OCI-LY7 (cell line): Measurements from ENCODE around the gene OTUD5. TPM values are rescaled to one million over a fixed set of nuclear protein-coding genes. Genes with fewer than 3 reads are reported as not detected.

Source experiments
- BruUV-seq: library from RNA; stranded (reverse); fragments of 400-500 nt; replicated peaks from 2 replicates; lab custom pipeline; 2021; lab: Mats Ljungman, UMichigan
- CTCF ChIA-PET: fragments of 300-600 bp; sonication (Branson Sonifier 250); formaldehyde crosslinking; loops from one replicate; lab custom pipeline; 2022; ENCODE audit warnings: antibody characterized with exemption; ENCODE audit not compliant: unreplicated experiment; lab: Charles Lee
- POLR2A ChIA-PET: fragments of 300-600 bp; sonication (Branson Sonifier 250); formaldehyde crosslinking; loops from one replicate; lab custom pipeline; 2022; ENCODE audit warnings: antibody characterized with exemption; lab: Charles Lee
- DNase-seq: peaks from one replicate; pipeline ENCODE4 v3.0.0-alpha.2; 2015; ENCODE audit warnings: low spot score
- H2AFZ ChIP-seq: fragments of 200-600 bp; sonication (generic), shearing (Covaris generic); 2 replicates; pipeline ENCODE4 v1.6.1; 2014; ENCODE audit warnings: mild to moderate bottlenecking, antibody characterized with exemption, low read length, moderate library complexity
- H3K27ac ChIP-seq: fragments of 200-600 bp; sonication (generic); 2 replicates; pipeline ENCODE4 v1.5.1; 2014; ENCODE audit warnings: mixed run types, low read depth, mild to moderate bottlenecking, moderate library complexity, low read length, inconsistent platforms; ENCODE audit not compliant: poor library complexity, severe bottlenecking
- H3K36me3 ChIP-seq: fragments of 200-600 bp; sonication (generic); 2 replicates; pipeline ENCODE4 v1.6.1; 2014; ENCODE audit warnings: mild to moderate bottlenecking, antibody characterized with exemption, low read length, moderate library complexity, mixed read lengths; ENCODE audit not compliant: insufficient read depth
- H3K4me1 ChIP-seq: fragments of 200-600 bp; sonication (generic); 2 replicates; pipeline ENCODE4 v1.5.1; 2014; ENCODE audit warnings: mild to moderate bottlenecking, low read length; ENCODE audit not compliant: insufficient read depth, poor library complexity, severe bottlenecking
- H3K4me2 ChIP-seq: fragments of 200-600 bp; sonication (generic); 2 replicates; pipeline ENCODE4 v1.6.1; 2014; ENCODE audit warnings: mild to moderate bottlenecking, low read length
- H3K4me3 ChIP-seq: fragments of 200-600 bp; sonication (generic); 2 replicates; pipeline ENCODE4 v1.5.1; 2014; ENCODE audit warnings: mild to moderate bottlenecking, low read depth, low read length; ENCODE audit not compliant: poor library complexity, severe bottlenecking
- H3K79me2 ChIP-seq: fragments of 200-600 bp; sonication (generic); 2 replicates; pipeline ENCODE4 v1.6.1; 2016; ENCODE audit warnings: low read depth, mild to moderate bottlenecking, low read length, moderate library complexity, mixed read lengths; ENCODE audit not compliant: insufficient read depth
- H3K9me2 ChIP-seq: fragments of 200-600 bp; sonication (generic); 2 replicates; pipeline ENCODE4 v1.6.1; 2016; ENCODE audit warnings: mild to moderate bottlenecking, low read length, mixed read lengths; ENCODE audit not compliant: insufficient read depth
- H3K9me3 ChIP-seq: fragments of 200-600 bp; sonication (generic); 2 replicates; pipeline ENCODE4 v1.6.1; 2014; ENCODE audit warnings: mild to moderate bottlenecking, mixed run types, low read length, mixed read lengths
- H4K20me1 ChIP-seq: fragments of 200-600 bp; sonication (generic); 2 replicates; pipeline ENCODE4 v1.6.1; 2014; ENCODE audit warnings: mild to moderate bottlenecking, antibody characterized with exemption, low read length, moderate library complexity, mixed read lengths; ENCODE audit not compliant: insufficient read depth
- CTCF ChIP-seq: fragments of 200-600 bp; sonication (generic); conservative IDR thresholded peaks from 2 replicates; pipeline ENCODE4 v1.5.1; 2014; ENCODE audit warnings: mild to moderate bottlenecking, antibody characterized with exemption, low read length, moderate library complexity, mixed read lengths
- EZH2phosphoT487 ChIP-seq: fragments of 200-600 bp; sonication (generic); IDR thresholded peaks from 2 replicates; pipeline ENCODE4 v1.6.1; 2018; ENCODE audit warnings: low read depth, borderline replicate concordance, mild to moderate bottlenecking, mixed run types, antibody characterized with exemption, low read length, moderate library complexity, mixed read lengths
- intact Hi-C: fragments of 100-400 bp; cut with micrococcal nuclease; formaldehyde crosslinking; loops from one replicate; pipeline ENCODE4 v1.10.0; 2022; ENCODE audit not compliant: unreplicated experiment
- total RNA-seq, 2 experiments: library from RNA; depleted of rRNA in 1 of 2; stranded (reverse); fragments of >200 nt in 1 of 2; shearing (Covaris generic) in 1 of 2; gene quantifications; 2 replicates each; pipeline ENCODE4 v1.2.3, GENCODE V29; 2014 to 2022

The OTUD5 gene
- total RNA-seq, 2 experiments from 2014 or later = 38.5 to 55.7 TPM

GRCh38 chrX:48903290-48903689 lies 54.1 kb downstream of the OTUD5 start:
- CTCF ChIA-PET = interaction anchor here (0.5 kb wide), 1 partner anchor 194 kb away, joined by 3 read pairs; no protein-coding TSS in a partner anchor

GRCh38 chrX:48902776-48903175 lies 54.6 kb downstream of the OTUD5 start:
- Histone ChIP-seq H3K27ac (no peak overlapping the region), H4K20me1 (no peaks in the 10 kb centered on the region; the same call in 1 of the 2 replicates), H3K9me2 (no peaks in the 10 kb centered on the region), H3K79me2 (peaks cover 22% of the 10 kb centered on the region), H3K4me2 (no peak overlapping the region), H3K4me3 (no peak overlapping the region), H3K9me3 (no peaks in the 10 kb centered on the region), H3K4me1 (peaks cover 19% of the 10 kb centered on the region), H3K36me3 (peaks cover 52% of the 10 kb centered on the region), H2AFZ (no peak overlapping the region)
- TF ChIP-seq CTCF (no peak), EZH2phosphoT487 (no peak)
- intact Hi-C loops = no loop called here
- ChIA-PET POLR2A (no interaction called here), CTCF (interaction anchor here (0.5 kb wide), 1 partner anchor 194 kb away, joined by 3 read pairs; no protein-coding TSS in a partner anchor)
- BruUV-seq = no TSS peak
- DNase-seq = no peak

More at GRCh38 chrX:48903290-48903689, 54.1 kb downstream of the OTUD5 start:
- Histone ChIP-seq H3K27ac (no peak overlapping the region), H3K4me3 (no peak overlapping the region), H3K36me3 (peaks cover 52% of the 10 kb centered on the region), H3K79me2 (peaks cover 20% of the 10 kb centered on the region), H3K4me2 (no peak overlapping the region), H2AFZ (no peak overlapping the region), H3K4me1 (peaks cover 19% of the 10 kb centered on the region), H4K20me1 (no peaks in the 10 kb centered on the region; the same call in 1 of the 2 replicates), H3K9me3 (no peaks in the 10 kb centered on the region), H3K9me2 (no peaks in the 10 kb centered on the region)
- POLR2A ChIA-PET = no interaction called here
- intact Hi-C loops = no loop called here
- TF ChIP-seq CTCF (no peak), EZH2phosphoT487 (no peak)
- BruUV-seq = no TSS peak
- no peak for DNase-seq

- no peak for DNase-seq
- TF ChIP-seq EZH2phosphoT487 = no peak
- H3K4me1 ChIP-seq = peaks cover 19% of the 10 kb centered on the region
- H3K9me2 ChIP-seq = no peaks in the 10 kb centered on the region
- no peak overlapping the region for H3K27ac ChIP-seq
- no TSS peak for BruUV-seq
- no peaks in the 10 kb centered on the region for H3K9me3 ChIP-seq
- peaks cover 22% of the 10 kb centered on the region for H3K79me2 ChIP-seq
- POLR2A ChIA-PET = no interaction called here
- no peak overlapping the region for H3K4me2 ChIP-seq
- CTCF ChIA-PET = no interaction called here
- no peak overlapping the region for H3K4me3 ChIP-seq
- intact Hi-C loops = no loop called here
- no peak overlapping the region for H2AFZ ChIP-seq
- no peaks in the 10 kb centered on the region; the same call in 1 of the 2 replicates for H4K20me1 ChIP-seq
- H3K36me3 ChIP-seq = peaks cover 52% of the 10 kb centered on the region
These were observed 55.3 kb downstream of the OTUD5 start for GRCh38 chrX:48902135-48902534.
